Cardiac fibroblast (primary cell): ENCODE results near the gene AMPD2.

Source experiments
- DNase-seq, 2 donors: peaks; one replicate each; pipeline versions ENCODE4 v3.0.0 to v3.0.0-alpha.2; 2010; ENCODE audit warnings: low read depth in 2 of 2
- H3K4me3 ChIP-seq, 2 donors: replicated peaks in 1 of 2; 1 replicate in 1 of 2; 2 replicates in 1 of 2; pipeline ENCODE4 v1.5.1; 2011; ENCODE audit warnings: low read depth in 2 of 2, low read length in 2 of 2, mild to moderate bottlenecking in 2 of 2, moderate library complexity in 1 of 2
- CTCF ChIP-seq: IDR thresholded peaks from one replicate; pipeline ENCODE4 v1.5.1; 2011; ENCODE audit warnings: low read depth, mild to moderate bottlenecking, low read length, inconsistent platforms

The AMPD2 gene

GRCh38 chr1:109639841-109640184 lies 20.2 kb downstream of the AMPD2 start:
- DNase-seq: no peak
- no peak overlapping the region for H3K4me3 ChIP-seq
- TF ChIP-seq CTCF: no peak

- peak; percentile 96 for TF ChIP-seq CTCF
These were observed 20.7 kb downstream of the AMPD2 start for GRCh38 chr1:109640285-109640865.

GRCh38 chr1:109641078-109641740 lies 21.6 kb downstream of the AMPD2 start:
- no peak for DNase-seq
- TF ChIP-seq CTCF: no peak
- no peak overlapping the region for H3K4me3 ChIP-seq

More at GRCh38 chr1:109640285-109640865, 20.7 kb downstream of the AMPD2 start:
- DNase-seq: peak; percentile 75 to 80
- H3K4me3 ChIP-seq: no peak overlapping the region

- TF ChIP-seq CTCF: no peak
- no peak overlapping the region for H3K4me3 ChIP-seq
- DNase-seq: no peak
These were observed 22.2 kb downstream of the AMPD2 start for GRCh38 chr1:109641861-109642260.

GRCh38 chr1:109642626-109643025 lies 23.0 kb downstream of the AMPD2 start:
- H3K4me3 ChIP-seq: no peak overlapping the region
- peak in 1 of 2 donors; percentile 28 for DNase-seq
- TF ChIP-seq CTCF: no peak

GRCh38 chr1:109643385-109644230 lies 24.0 kb downstream of the AMPD2 start:
- peak; percentile 79 to 82 for DNase-seq
- peak; percentile 94 for TF ChIP-seq CTCF
- H3K4me3 ChIP-seq: no peak overlapping the region
